ENCODE results near the gene SPATA6. TPM values are rescaled to one million over a fixed set of nuclear protein-coding genes. Genes with fewer than 3 reads are reported as not detected.

SPATA6 gene
- total and polyA plus RNA-seq, 2 of the 8 experiments (the other 6 are each of a cell fraction or from before 2014, with no cell fraction given) = 2.4 to 17.2 TPM

DNA sequence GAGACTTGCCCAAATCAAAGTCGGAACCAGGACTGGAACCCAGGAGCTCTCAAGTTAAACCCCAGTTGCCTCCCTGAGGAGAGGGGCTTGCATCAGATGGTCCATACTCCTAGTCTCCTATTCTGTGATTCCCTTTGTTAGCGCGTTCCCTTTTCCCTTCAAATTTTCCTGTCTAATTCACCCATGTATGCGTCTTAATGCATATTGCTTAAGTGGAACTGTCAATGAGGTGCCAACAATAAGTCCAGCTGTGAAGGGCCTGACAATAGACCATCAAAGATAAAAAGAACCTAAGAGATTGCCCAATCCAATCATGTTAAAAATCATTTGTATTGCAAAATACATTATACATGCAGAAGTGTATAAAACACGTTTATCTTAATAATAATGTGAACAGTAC lies 634 bp upstream of the SPATA6 start:
- H3K4me1 ChIP-seq (replicated peaks in 1 of 4; ENCODE audit: control insufficient read depth in 3 of 4, insufficient read depth in 4 of 4, low read length in 3 of 4) = peaks cover 0 to 11% (median 6%) of the 10 kb centered on the region in 4 experiments; a peak in 4 of 7 replicates
- no peak overlapping the region for H3K23ac ChIP-seq (ENCODE audit: insufficient read length)
- peaks cover 0 to 3% of the 10 kb centered on the region in 2 experiments; a peak in 1 of 4 replicates for H3K9me3 ChIP-seq (ENCODE audit: insufficient read depth in 2 of 2, low read depth in 1 of 2, low read length in 1 of 2)
- H2BK12ac ChIP-seq (ENCODE audit: low read depth, low read length) = no peak overlapping the region
- 76% methylated on average over 5 of the region's 5 CpGs; no CpG with 5 or more reads in 1 of the 2 experiments for WGBS, 2 experiments (ENCODE audit: extremely low coverage in 1 of 2, insufficient coverage in 1 of 2, insufficient read length in 1 of 2, insufficient replicate concordance in 2 of 2, low coverage in 1 of 2, low lambda C conversion rate in 2 of 2, missing lambda C conversion rate in 1 of 2)
- peak overlapping the region; percentile 69 to 80 for H3K4me2 ChIP-seq (ENCODE audit: insufficient read depth in 1 of 2, low read depth in 2 of 2, low read length in 2 of 2)
- no peak overlapping the region for H2BK15ac ChIP-seq (ENCODE audit: low read length)
- POLR2A ChIA-PET (ENCODE audit: partially characterized antibody) = interaction anchor here (0.9 to 1.3 kb wide), 5 partner anchors 8 to 54 kb away, joined by 3 to 5 read pairs (median 3); no protein-coding TSS in a partner anchor
- no peak overlapping the region for H3K4ac ChIP-seq (replicated peaks; ENCODE audit: insufficient read length, low read depth, low read length)
- no peak overlapping the region for H4K91ac ChIP-seq (replicated peaks; ENCODE audit: insufficient read length, low read length)
- H3K4me3 ChIP-seq (ENCODE audit: extremely low read depth in 1 of 4, insufficient read depth in 2 of 4, low read depth in 3 of 4, low read length in 4 of 4) = peak overlapping the region; percentile 20 to 88 (median 36); a peak in 6 of 8 replicates
- peak overlapping the region; percentile 13; the same call in 1 of the 2 replicates for H3K27ac ChIP-seq (ENCODE audit: low read depth, low read length)
- H4K5ac ChIP-seq (ENCODE audit: insufficient read length, low read depth, low read length) = no peak overlapping the region
- CTCF ChIA-PET (ENCODE audit: partially characterized antibody) = interaction anchor here (0.7 to 2.4 kb wide), 5 partner anchors 8 to 411 kb away, joined by 3 to 12 read pairs (median 3); no protein-coding TSS in a partner anchor
- H2AFZ ChIP-seq (ENCODE audit: low read length) = peak overlapping the region; percentile 74
- H2BK120ac ChIP-seq (replicated peaks; ENCODE audit: low read depth, low read length) = no peak overlapping the region
- H3K79me1 ChIP-seq (ENCODE audit: low read depth, low read length) = no peaks in the 10 kb centered on the region
- 0 out of 2 replicates have a peak, but pooled peaks cover 5% of the 10 kb centered on the region for H3K23me2 ChIP-seq (ENCODE audit: low read depth, low read length)
- H3K18ac ChIP-seq (ENCODE audit: extremely low read depth, low read length) = no peak overlapping the region
- no peak overlapping the region for H3K14ac ChIP-seq (ENCODE audit: insufficient read length)
- H2BK5ac ChIP-seq (ENCODE audit: low read depth, low read length) = no peak overlapping the region
- H4K20me1 ChIP-seq (replicated peaks in 1 of 2; ENCODE audit: control insufficient read depth in 1 of 2, insufficient read depth in 2 of 2, low read length in 2 of 2) = no peaks in the 10 kb centered on the region
- no peaks in the 10 kb centered on the region for H3K79me2 ChIP-seq (ENCODE audit: control insufficient read depth in 1 of 2, insufficient read depth in 2 of 2, low read length in 2 of 2)
- no peak for FAIRE-seq
- no peak overlapping the region for H3K56ac ChIP-seq (replicated peaks; ENCODE audit: insufficient read length, low read depth, low read length)
- H3K27me3 ChIP-seq (replicated peaks in 1 of 4; ENCODE audit: control insufficient read depth in 3 of 4, extremely low read depth in 1 of 4, insufficient read depth in 3 of 4, low read length in 3 of 4) = no peaks in the 10 kb centered on the region
- no peak overlapping the region for H2AK5ac ChIP-seq (ENCODE audit: low read depth, low read length)
- H3K36me3 ChIP-seq (ENCODE audit: control insufficient read depth in 2 of 4, insufficient read depth in 4 of 4, low read length in 3 of 4) = no peaks in the 10 kb centered on the region
- H3K9ac ChIP-seq (replicated peaks in 1 of 4; ENCODE audit: extremely low read depth in 1 of 4, low read depth in 3 of 4, low read length in 3 of 4) = peak overlapping the region in 2 of 4 experiments; percentile 19 to 36; a peak in 3 of 7 replicates
- DNase-seq (ENCODE audit: low read depth in 1 of 2, low spot score in 2 of 2) = no peak
- H2BK20ac ChIP-seq (ENCODE audit: low read length) = no peak overlapping the region
- H4K8ac ChIP-seq (ENCODE audit: extremely low read depth, insufficient read depth, low read length) = no peak overlapping the region
- TF ChIP-seq SP4 (IDR thresholded peaks at IDR 0.05; ENCODE audit: low read length) (no peak), SIRT6 (IDR thresholded peaks at IDR 0.05; ENCODE audit: low read length) (no peak), SIX5 (IDR thresholded peaks at IDR 0.05; ENCODE audit: low read depth, low read length) (no peak), BCL11A (IDR thresholded peaks at IDR 0.05; ENCODE audit: low read depth in 2 of 2, low read length in 2 of 2) (no peak), CBX5 (IDR thresholded peaks at IDR 0.05; ENCODE audit: low read depth, low read length) (no peak), YY1 (IDR thresholded peaks at IDR 0.05; ENCODE audit: low read depth, low read length) (no peak), TAF1 (IDR thresholded peaks at IDR 0.05; ENCODE audit: low read depth, low read length) (no peak), MAFK (IDR thresholded peaks at IDR 0.05; ENCODE audit: low read depth, low read length) (no peak), GTF2F1 (IDR thresholded peaks at IDR 0.05; ENCODE audit: borderline replicate concordance, low read depth, low read length) (no peak), USF2 (IDR thresholded peaks at IDR 0.05; ENCODE audit: low read length) (no peak), PHF8 (conservative IDR thresholded peaks at IDR 0.05; ENCODE audit: low read depth, low read length) (no peak), JUND (IDR thresholded peaks at IDR 0.05; ENCODE audit: low read length) (no peak)
- TF ChIP-seq, protein P1, sequence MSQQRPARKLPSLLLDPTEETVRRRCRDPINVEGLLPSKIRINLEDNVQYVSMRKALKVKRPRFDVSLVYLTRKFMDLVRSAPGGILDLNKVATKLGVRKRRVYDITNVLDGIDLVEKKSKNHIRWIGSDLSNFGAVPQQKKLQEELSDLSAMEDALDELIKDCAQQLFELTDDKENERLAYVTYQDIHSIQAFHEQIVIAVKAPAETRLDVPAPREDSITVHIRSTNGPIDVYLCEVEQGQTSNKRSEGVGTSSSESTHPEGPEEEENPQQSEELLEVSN (IDR thresholded peaks at IDR 0.05) = no peak

Measured in H1 (cell line).